GM10266 (cell line): ENCODE measurements around the gene CASKIN1.

ENCODE experiments used
- DNase-seq: peaks from one replicate; pipeline ENCODE4 v3.0.0; 2012; ENCODE audit errors: extremely low spot score
- CTCF ChIP-seq: IDR thresholded peaks from 2 replicates; pipeline ENCODE4 v1.5.1; 2012; ENCODE audit warnings: mild to moderate bottlenecking, low read depth; ENCODE audit not compliant: control insufficient read depth, insufficient read depth; ENCODE audit errors: missing control alignments

The CASKIN1 gene

GRCh38 chr16:2187212-2187611, 9.2 kb downstream of the CASKIN1 start:
- no peak for TF ChIP-seq CTCF
- no peak for DNase-seq

- no peak for DNase-seq
- no peak for TF ChIP-seq CTCF
Measured at GRCh38 chr16:2186505-2186904, 9.9 kb downstream of the CASKIN1 start.

- TF ChIP-seq CTCF, result no peak
- no peak for DNase-seq
Measured at GRCh38 chr16:2186064-2186463, 10.3 kb downstream of the CASKIN1 start.

GRCh38 chr16:2184962-2185361, 11.4 kb downstream of the CASKIN1 start:
- TF ChIP-seq CTCF, result no peak

GRCh38 chr16:2184346-2184745, 12.1 kb downstream of the CASKIN1 start:
- no peak for DNase-seq
- TF ChIP-seq CTCF, result no peak

More at GRCh38 chr16:2184962-2185361, 11.4 kb downstream of the CASKIN1 start:
- no peak for DNase-seq

- TF ChIP-seq CTCF, result no peak
- no peak for DNase-seq
Measured at GRCh38 chr16:2183671-2184070, 12.7 kb downstream of the CASKIN1 start.

GRCh38 chr16:2181952-2182351, 14.5 kb downstream of the CASKIN1 start:
- TF ChIP-seq CTCF, result no peak
- no peak for DNase-seq
